NK-92 treated with Interleukin-12 subunit alpha and Interleukin-12 subunit beta, amount 100 ng/mL, for 24 hours (cell line): ENCODE data around the gene PIK3CG.
"Not testable (repeated sequence)": the region's sequence is repeated elsewhere in the genome, so short reads cannot be mapped to it uniquely, and the experiment has no call there.

Experiments used
- DNase-seq: peaks from one replicate; lab custom pipeline; 2025; lab: John Stamatoyannopoulos, UW

Gene PIK3CG

DNA sequence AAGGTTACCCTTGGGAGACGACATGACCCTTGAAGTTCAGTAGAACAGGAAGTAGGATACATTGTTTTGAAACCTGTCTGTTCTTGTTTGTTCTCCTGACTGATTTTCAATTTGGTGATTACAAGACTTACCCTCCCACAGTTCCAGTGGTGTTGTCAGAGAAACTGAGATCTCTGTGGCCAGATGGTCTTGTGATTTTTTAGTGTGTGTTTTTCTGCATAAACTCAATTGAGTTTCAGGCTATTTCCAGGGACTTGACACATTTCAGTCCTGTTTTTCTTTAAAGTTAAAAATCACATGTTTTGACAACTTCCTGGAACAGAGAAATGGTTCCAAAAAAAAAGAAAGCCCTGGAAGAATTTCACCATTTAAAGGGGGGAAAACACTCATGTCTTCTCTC lies 22.3 kb downstream of the PIK3CG start:
- no peak for DNase-seq

DNA sequence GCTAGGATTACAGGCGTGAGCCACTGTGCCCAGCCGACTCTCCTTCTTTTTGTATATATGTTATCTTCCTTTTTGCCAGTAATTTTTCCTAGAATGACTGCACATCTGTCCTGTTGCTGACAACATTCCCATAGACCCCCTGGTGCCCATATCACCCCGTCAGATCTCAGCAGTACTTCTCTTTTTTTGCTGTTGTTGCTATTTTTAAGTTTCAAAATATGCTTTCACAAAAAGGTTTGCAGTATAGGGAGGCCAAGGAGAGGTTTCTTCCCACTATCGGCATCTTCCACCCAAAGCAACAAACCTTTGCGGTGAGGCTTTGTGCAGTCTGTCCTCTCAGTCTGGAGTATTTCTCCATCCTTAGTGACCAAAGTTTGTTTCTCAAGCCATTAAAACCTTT lies 23.1 kb downstream of the PIK3CG start:
- no peak for DNase-seq

- DNase-seq = no peak
These were observed 25.9 kb downstream of the PIK3CG start for GRCh38 chr7:106890952-106891351.

GRCh38 chr7:106891548-106892410 lies 26.7 kb downstream of the PIK3CG start:
- no peak for DNase-seq

DNA sequence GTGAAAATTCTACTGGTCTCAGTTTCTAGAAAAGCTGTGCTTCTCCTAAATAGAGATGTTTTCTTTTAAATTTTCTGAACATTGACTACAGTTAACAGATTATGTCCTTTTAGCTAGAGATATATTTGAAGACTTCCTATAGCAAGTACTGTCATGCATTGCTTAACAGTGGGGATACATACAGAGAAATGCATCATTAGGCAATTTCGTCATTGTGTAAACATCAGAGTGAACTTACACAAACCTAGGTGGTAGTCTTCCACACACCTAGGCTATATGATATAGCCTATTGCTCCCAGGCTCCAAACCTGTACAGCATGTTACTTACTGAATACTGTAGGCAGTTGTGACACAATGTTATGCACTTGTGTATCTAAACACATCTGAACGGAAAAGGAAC lies 28.5 kb downstream of the PIK3CG start:
- DNase-seq = no peak

GRCh38 chr7:106895246-106895864 lies 30.3 kb downstream of the PIK3CG start:
- DNase-seq = no peak

- DNase-seq = no peak
These were observed 31.1 kb downstream of the PIK3CG start for GRCh38 chr7:106896231-106896630.

- DNase-seq = not testable (repeated sequence)
These were observed 32.5 kb downstream of the PIK3CG start for GRCh38 chr7:106897553-106897952.

GRCh38 chr7:106898967-106899366 lies 33.9 kb downstream of the PIK3CG start:
- DNase-seq = not testable (repeated sequence)

- no peak for DNase-seq
These were observed 36.9 kb downstream of the PIK3CG start for GRCh38 chr7:106901828-106902441.

GRCh38 chr7:106905734-106906133 lies 40.7 kb downstream of the PIK3CG start:
- no peak for DNase-seq

DNA sequence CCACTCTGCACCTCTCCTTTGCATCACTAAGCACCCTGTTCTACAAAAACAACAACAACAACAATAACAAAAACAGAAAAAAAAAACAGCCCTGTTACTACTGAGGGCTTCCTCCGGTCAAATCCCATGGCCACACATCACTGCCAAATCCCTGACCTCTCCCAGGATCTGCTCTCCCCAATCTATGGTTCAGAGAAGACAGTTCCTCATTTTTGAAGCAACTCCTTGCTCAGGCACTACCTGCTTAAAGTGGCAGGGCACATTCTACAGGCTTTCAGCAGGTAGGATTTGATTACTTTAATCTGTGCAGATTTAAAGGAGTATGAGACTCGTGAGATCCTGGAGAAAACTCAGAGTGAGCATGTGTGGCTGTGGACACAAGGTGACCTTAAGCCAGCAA lies 46.9 kb downstream of the PIK3CG start:
- no peak for DNase-seq

DNA sequence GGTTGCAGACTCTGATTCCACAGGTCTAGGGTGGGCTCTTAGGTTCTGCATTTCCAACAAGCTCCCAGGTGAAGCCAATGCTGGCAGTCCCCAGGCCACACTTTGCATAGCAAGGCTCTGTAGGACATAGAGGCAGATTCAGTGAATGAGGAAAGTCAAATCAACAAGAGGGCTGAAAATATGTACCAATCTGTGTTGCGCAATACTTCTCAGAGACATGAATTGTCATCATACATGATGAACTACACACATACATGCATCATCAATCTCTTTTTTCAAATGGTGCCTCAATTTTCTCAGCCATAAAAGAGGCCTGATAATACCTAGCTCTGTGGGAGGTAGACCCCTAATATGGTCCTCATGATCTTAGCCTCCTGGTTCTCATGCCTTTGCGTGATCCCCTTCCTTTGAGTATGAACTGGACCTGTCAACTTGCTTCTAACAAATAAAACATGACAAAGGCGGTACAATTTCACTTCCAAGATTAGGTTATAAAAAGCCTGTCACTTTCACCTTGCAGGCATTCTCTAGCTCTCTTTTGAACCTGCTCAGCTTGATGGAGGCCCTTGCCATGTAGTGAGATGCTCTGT lies 49.0 kb downstream of the PIK3CG start:
- DNase-seq = no peak

DNA sequence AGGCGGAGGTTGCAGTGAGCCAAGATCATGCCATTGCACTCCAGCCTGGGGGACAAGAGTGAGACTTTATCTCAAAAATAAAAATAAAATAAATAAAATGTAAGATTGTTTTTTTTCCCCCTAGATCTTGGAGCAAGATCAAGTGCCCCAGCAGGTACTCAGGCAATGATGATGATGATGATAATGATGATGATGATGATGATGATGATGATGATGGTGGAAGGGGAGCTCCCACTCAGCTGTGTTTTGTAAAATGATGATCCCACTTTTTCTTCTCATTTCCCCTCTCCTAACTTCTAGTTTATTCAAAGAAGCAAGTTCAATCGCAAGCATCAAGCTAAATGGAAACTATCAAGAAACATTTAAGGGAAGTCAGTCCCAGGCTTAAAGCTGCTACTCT lies 50.3 kb downstream of the PIK3CG start:
- DNase-seq = no peak

GRCh38 chr7:106915873-106916272 lies 50.8 kb downstream of the PIK3CG start:
- DNase-seq = no peak

- DNase-seq = no peak
These were observed 51.6 kb downstream of the PIK3CG start for GRCh38 chr7:106916679-106917078.

DNA sequence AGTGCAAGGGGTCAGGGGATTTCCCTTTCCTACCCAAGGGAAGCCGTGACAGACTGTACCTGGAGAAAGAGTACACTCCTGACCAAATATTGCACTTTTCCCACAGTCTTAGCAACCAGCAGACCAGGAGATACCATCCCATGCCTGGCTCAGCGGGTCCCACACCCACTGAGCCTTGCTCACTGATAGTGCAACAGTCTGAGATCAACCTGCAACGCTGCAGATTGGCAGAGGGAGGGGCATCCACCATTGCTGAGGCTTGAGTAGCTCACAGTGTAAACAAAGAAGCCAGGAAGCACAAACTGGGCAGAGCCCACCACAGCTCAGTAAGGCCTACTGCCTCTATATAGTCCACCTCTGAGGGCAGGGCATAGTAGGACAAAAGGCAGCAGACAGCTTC lies 53.9 kb downstream of the PIK3CG start:
- no peak for DNase-seq

GRCh38 chr7:106924468-106924867 lies 59.4 kb downstream of the PIK3CG start:
- DNase-seq = not testable (repeated sequence)

DNA sequence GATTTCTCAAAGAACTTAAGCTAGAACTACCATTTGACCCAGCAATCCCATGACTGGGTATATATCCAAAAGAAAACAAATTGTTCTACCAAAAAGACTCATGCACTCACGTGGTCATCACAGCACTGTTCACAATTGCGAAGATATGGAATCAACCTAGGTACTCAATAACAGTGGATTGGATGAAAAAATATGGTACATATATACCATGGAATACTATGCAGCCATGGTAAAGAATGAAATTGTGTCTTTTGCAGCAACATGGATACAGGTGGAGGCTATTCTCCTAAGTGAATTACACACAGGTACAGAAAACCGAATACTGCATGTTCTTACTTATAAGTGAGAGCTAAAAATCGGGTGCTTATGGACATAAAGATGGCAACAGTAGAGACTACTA lies 61.8 kb downstream of the PIK3CG start:
- DNase-seq = no peak

DNA sequence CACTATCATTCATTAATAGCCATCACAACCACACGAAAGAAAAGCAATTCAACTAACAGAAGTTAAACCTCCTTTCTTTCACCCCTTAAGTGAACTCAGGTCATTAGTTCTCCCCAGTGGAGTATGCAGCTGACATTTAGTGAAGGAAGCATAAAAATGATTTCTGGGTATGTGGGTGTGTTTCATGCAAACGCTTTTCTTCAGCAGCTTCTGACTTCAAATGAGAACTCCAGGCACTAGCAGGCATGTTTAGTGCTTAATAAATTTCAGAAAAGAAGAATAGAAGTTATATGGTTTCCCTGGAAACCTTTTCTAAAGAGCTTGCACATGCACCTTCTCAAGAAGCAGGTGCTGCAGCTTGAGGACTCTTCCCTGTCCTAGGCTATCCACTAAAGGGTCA lies 62.5 kb downstream of the PIK3CG start:
- DNase-seq = no peak

GRCh38 chr7:106929616-106930015 lies 64.5 kb downstream of the PIK3CG start:
- not testable (repeated sequence) for DNase-seq

DNA sequence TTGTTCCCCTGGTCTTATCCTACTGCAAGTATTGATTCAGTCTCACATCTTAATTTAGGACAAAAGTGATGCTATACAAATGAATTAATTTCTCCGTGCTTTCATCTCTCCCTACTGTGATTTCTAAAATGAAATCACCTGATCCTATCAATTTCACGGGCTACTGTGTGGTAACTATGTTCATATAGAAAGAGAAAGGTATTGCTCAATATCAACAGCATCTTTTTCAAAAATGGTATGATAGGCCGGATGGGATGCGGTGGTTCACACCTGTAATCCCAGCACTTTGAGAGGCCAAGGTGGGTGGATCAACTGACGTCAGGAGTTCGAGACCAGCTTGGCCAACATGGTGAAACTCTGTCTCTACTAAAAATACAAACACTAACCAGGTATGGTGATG lies 71.2 kb downstream of the PIK3CG start:
- DNase-seq = no peak

GRCh38 chr7:106938122-106938521 lies 73.0 kb downstream of the PIK3CG start:
- DNase-seq = not testable (repeated sequence)
